Small intestine (tissue), 7 donors: ENCODE measurements around the gene PARD3. TPM values are rescaled to one million over a fixed set of nuclear protein-coding genes. Genes with fewer than 3 reads are reported as not detected.
"Not testable (repeated sequence)": the region's sequence is repeated elsewhere in the genome, so short reads cannot be mapped to it uniquely, and the experiment has no call there.

Source experiments
- DNase-seq, 2 donors: peaks; one replicate each; pipeline versions ENCODE4 v3.0.0 to v3.0.0-alpha.2; 2013
- FAIRE-seq: peaks from 2 replicates; lab custom pipeline; 2012; peaks lifted over from hg19 to GRCh38; lab: Jason Lieb, UNC
- H3K27ac ChIP-seq, 3 donors: one replicate each; pipeline ENCODE4 v1.5.1; 2013; ENCODE audit warnings: low read length in 2 of 3, mild to moderate bottlenecking in 2 of 3, control low read depth in 1 of 3, inconsistent platforms in 1 of 3, low read depth in 1 of 3, moderate library complexity in 1 of 3
- H3K27me3 ChIP-seq, 3 donors: one replicate each; pipeline ENCODE4 v1.6.1; 2013; ENCODE audit warnings: low read length in 3 of 3, inconsistent platforms in 1 of 3; ENCODE audit not compliant: control insufficient read depth in 3 of 3, insufficient read depth in 3 of 3
- H3K36me3 ChIP-seq, 3 donors: one replicate each; pipeline ENCODE4 v1.6.1; 2013; ENCODE audit warnings: low read length in 3 of 3, inconsistent platforms in 1 of 3, low read depth in 1 of 3, mild to moderate bottlenecking in 1 of 3, moderate library complexity in 1 of 3; ENCODE audit not compliant: control insufficient read depth in 3 of 3, insufficient read depth in 2 of 3
- H3K4me1 ChIP-seq, 3 donors: one replicate each; pipeline ENCODE4 v1.6.1; 2013; ENCODE audit warnings: low read length in 2 of 3, inconsistent platforms in 1 of 3, low read depth in 1 of 3, mild to moderate bottlenecking in 1 of 3, moderate library complexity in 1 of 3; ENCODE audit not compliant: control insufficient read depth in 3 of 3, insufficient read depth in 2 of 3
- H3K4me3 ChIP-seq, 3 donors: one replicate each; pipeline ENCODE4 v1.5.1; 2013; ENCODE audit warnings: low read length in 3 of 3, control low read depth in 1 of 3, inconsistent platforms in 1 of 3, low read depth in 1 of 3, mild to moderate bottlenecking in 1 of 3, moderate library complexity in 1 of 3
- H3K9me3 ChIP-seq, 2 donors: one replicate each; pipeline ENCODE4 v1.6.1; 2013; ENCODE audit warnings: low read depth in 1 of 2, low read length in 1 of 2; ENCODE audit not compliant: control insufficient read depth in 2 of 2, insufficient read depth in 1 of 2
- WGBS, 3 donors: extraction: QIAGEN DNeasy Blood & Tissue Kit; methylation state at CpG; one replicate each; pipeline ENCODE4 v1.1.7; 2013; 5-methylcytosine and 5-hydroxymethylcytosine counted together
- polyA plus RNA-seq, 4 donors: library from polyadenylated mRNA; stranded (reverse) in 3 of 4; unstranded in 1 of 4; fragments of 200-250 nt in 3 of 4; fragments of 120-200 nt in 1 of 4; gene quantifications; one replicate each; pipeline versions ENCODE4 v1.2.1 to v1.2.3, GENCODE V29; 2013
- donor health status: healthy with polysubstance abuse.
- donor health status: control.
- donor health status: control.
- donor health status: Bipolar disorder and iron deficiency.
- donor health status: healthy.

Gene PARD3
- polyA plus RNA-seq, 4 donors, result 14.3 to 24.3 (median 15.5) TPM

GRCh38 chr10:34706992-34707391 lies 108.1 kb downstream of the PARD3 start:
- H3K4me3 ChIP-seq, H3K27me3 ChIP-seq, H3K9me3 ChIP-seq, FAIRE-seq, DNase-seq, H3K36me3 ChIP-seq, H3K27ac ChIP-seq, H3K4me1 ChIP-seq: not testable (repeated sequence)
- 96 to 97% (median 96%) methylated on average over 4 of the region's 4 CpGs for whole genome bisulfite sequencing, 3 donors

DNA sequence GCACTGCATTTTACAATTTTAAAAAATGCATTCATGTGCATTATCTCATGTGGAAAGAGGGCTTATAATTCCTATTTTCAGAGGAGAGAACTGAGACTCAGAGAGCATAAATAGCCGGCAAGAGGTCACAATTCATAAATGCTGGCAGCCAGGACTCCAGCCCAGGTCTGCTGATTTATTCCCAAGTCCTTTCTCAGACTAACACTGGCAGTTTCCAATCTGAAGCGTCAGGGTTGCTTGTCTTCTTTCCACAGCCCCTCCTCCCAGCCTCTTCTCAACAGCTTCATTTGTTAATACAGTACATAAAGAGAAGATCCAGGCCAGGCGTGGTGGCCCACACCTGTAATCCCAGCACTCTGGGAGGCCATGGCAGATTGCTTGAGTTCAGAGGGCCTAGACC lies 108.9 kb downstream of the PARD3 start:
- Histone ChIP-seq H3K27ac (no peak overlapping the region), H3K36me3 (peaks cover 0 to 4% (median 0%) of the 10 kb centered on the region in 3 donors), H3K9me3 (peaks cover 0 to 4% of the 10 kb centered on the region in 2 donors), H3K4me1 (peaks cover 0 to 8% (median 0%) of the 10 kb centered on the region in 3 donors), H3K27me3 (no peaks in the 10 kb centered on the region), H3K4me3 (no peak overlapping the region)
- 74 to 88% (median 80%) methylated on average over 3 of the region's 3 CpGs for WGBS, 3 donors
- DNase-seq (no peak), FAIRE-seq (no peak)

- Histone ChIP-seq H3K27ac (no peak overlapping the region), H3K36me3 (peaks cover 0 to 4% (median 0%) of the 10 kb centered on the region in 3 donors), H3K9me3 (peaks cover 0 to 4% of the 10 kb centered on the region in 2 donors), H3K4me3 (no peak overlapping the region), H3K27me3 (no peaks in the 10 kb centered on the region), H3K4me1 (peaks cover 0 to 4% (median under 1%) of the 10 kb centered on the region in 3 donors)
- FAIRE-seq (no peak), DNase-seq (no peak)
- 49 to 54% (median 50%) methylated on average over 1 of the region's 1 CpG for WGBS, 3 donors
Observed at GRCh38 chr10:34705563-34705962, 109.5 kb downstream of the PARD3 start.

DNA sequence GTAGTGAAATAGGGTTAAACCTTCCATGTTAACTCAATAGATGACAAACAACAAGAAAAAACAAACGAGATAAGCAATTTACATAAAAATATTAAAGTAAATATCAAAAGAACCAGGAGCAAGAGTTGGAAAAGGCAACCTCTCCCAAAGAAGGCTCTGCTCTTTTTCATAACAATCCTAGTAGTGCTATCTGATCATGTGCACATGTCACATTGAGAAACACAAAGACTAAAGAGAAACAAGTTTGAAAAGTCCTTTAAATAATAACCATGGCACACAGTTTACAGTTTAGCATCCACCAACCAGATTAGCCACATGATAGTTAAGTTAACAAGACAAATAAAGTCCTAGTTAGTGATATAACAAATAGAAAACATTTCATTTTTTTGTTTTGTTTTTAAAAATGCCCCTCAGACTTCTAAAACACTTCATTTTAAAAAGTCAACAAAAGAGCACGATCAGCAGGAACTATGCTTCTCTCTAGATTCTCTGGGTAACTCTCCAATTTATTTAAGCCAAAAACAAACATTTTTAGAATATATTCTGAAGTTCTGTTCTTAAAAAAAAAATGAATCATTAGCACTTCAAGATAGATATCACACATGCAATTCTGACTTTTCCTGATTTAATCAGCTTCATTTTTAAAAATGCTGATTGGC lies 110.4 kb downstream of the PARD3 start:
- DNase-seq, result no peak
- Histone ChIP-seq H3K9me3 (peaks cover 0 to 4% of the 10 kb centered on the region in 2 donors), H3K27ac (no peak overlapping the region), H3K36me3 (peaks cover 0 to 4% (median 0%) of the 10 kb centered on the region in 3 donors), H3K4me3 (no peak overlapping the region), H3K4me1 (peaks cover 0 to 8% (median 8%) of the 10 kb centered on the region in 3 donors), H3K27me3 (no peaks in the 10 kb centered on the region)
- WGBS, 3 donors, result 55 to 58% (median 56%) methylated on average over 2 of the region's 2 CpGs
- no peak for FAIRE-seq

- no peaks in the 10 kb centered on the region for H3K27me3 ChIP-seq
- H3K27ac ChIP-seq, result no peak overlapping the region
- no peak for DNase-seq
- no peak overlapping the region for H3K4me3 ChIP-seq
- no peaks in the 10 kb centered on the region for H3K9me3 ChIP-seq
- H3K36me3 ChIP-seq, result peaks cover 0 to 4% (median 0%) of the 10 kb centered on the region in 3 donors
- H3K4me1 ChIP-seq, result peaks cover 0 to 10% (median 8%) of the 10 kb centered on the region in 3 donors
- FAIRE-seq, result no peak
- WGBS, 3 donors, result 68 to 87% (median 69%) methylated on average over 2 of the region's 2 CpGs
Observed at GRCh38 chr10:34702982-34703381, 112.1 kb downstream of the PARD3 start.

DNA sequence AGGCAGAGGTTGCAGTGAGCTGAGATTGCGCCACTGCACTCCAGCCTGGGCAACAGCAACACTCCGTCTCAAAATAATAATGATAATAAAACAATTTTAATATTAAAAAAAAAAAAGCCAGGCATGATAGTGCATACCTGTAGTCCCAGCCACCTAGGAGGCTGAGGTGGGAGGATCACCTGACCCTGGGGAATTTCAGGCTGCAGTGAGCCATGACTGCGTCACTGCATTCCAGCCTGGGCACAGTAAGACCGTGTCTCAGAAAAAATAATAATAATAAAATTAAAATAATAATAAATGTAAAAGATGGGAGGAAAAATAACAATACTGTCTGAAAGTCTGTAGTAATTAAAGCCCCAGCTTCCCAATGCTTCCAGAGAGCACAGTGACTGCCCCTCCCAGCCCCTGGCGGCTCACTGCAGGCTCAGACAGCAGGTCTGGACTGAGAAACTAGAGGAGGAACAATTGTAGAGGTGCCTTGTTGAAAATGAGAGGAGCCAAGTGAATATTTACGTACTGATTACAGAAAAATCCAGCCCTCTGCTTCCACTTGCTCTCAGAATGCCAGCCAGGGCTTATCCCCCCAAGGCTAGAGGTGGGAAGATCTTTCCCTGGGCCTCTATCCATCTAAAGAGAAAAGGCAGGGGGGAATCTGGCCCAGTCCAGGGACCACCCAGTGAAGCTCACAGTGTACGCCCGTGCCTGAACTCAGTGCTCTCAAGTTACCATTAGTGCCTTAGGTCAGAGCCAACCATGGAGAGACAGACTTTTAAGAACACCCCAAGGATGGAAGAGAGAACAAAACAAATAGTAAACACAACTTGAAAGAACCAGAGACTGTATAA lies 112.8 kb downstream of the PARD3 start:
- no peaks in the 10 kb centered on the region for H3K27me3 ChIP-seq
- no peak overlapping the region for H3K27ac ChIP-seq
- DNase-seq, result no peak
- H3K9me3 ChIP-seq, result no peaks in the 10 kb centered on the region
- H3K4me3 ChIP-seq, result no peak overlapping the region
- H3K4me1 ChIP-seq, result peaks cover 0 to 10% (median 8%) of the 10 kb centered on the region in 3 donors
- 86 to 88% (median 87%) methylated on average over 8 of the region's 8 CpGs for WGBS, 3 donors
- FAIRE-seq, result no peak
- H3K36me3 ChIP-seq, result peaks cover 0 to 4% (median 0%) of the 10 kb centered on the region in 3 donors

DNA sequence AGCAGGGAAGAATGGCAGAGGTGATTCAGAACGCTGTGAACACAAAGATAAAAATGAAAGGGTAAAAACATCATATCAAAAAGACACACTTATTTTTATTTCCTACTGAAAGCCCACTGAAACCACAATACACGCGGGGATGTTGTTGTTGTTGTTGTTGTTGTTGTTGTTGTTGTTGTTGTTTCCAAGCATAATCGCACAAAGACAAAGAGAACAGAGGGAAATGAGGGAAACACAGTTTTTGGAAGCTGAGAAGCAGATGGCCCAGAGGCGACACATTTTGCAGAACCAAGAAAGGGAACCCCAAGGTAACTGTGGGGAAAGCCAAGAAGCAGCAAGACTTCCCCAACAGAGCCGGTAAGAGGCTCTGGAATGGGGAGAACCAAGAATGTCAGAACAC lies 113.9 kb downstream of the PARD3 start:
- Histone ChIP-seq H3K27ac (no peak overlapping the region), H3K9me3 (no peaks in the 10 kb centered on the region), H3K4me3 (no peak overlapping the region), H3K27me3 (no peaks in the 10 kb centered on the region), H3K36me3 (peaks cover 0 to under 1% (median 0%) of the 10 kb centered on the region in 3 donors), H3K4me1 (peaks cover 0 to 10% (median 8%) of the 10 kb centered on the region in 3 donors)
- 81 to 85% (median 84%) methylated on average over 6 of the region's 6 CpGs for WGBS, 3 donors
- DNase-seq (no peak), FAIRE-seq (no peak)

- not testable (repeated sequence) for DNase-seq, H3K36me3 ChIP-seq, H3K4me3 ChIP-seq, FAIRE-seq, H3K27me3 ChIP-seq, H3K9me3 ChIP-seq, H3K27ac ChIP-seq
- 89 to 90% (median 89%) methylated on average over 5 of the region's 5 CpGs for WGBS, 3 donors
- H3K4me1 ChIP-seq, result peaks cover 0 to 10% (median 5%) of the 10 kb centered on the region in 3 donors
Observed at GRCh38 chr10:34700752-34701151, 114.3 kb downstream of the PARD3 start.
